HG02798 (cell line): Measurements from ENCODE around the gene PNPLA3.
"Not testable (repeated sequence)": the region's sequence is repeated elsewhere in the genome, so short reads cannot be mapped to it uniquely, and the experiment has no call there.

Source experiments
- ATAC-seq: cut with Tn5 transposase; IDR thresholded peaks from one replicate; pipeline ENCODE4 v1.9.1; 2021; ENCODE audit warnings: mild to moderate bottlenecking; ENCODE audit not compliant: unreplicated experiment, poor library complexity

PNPLA3 gene

DNA sequence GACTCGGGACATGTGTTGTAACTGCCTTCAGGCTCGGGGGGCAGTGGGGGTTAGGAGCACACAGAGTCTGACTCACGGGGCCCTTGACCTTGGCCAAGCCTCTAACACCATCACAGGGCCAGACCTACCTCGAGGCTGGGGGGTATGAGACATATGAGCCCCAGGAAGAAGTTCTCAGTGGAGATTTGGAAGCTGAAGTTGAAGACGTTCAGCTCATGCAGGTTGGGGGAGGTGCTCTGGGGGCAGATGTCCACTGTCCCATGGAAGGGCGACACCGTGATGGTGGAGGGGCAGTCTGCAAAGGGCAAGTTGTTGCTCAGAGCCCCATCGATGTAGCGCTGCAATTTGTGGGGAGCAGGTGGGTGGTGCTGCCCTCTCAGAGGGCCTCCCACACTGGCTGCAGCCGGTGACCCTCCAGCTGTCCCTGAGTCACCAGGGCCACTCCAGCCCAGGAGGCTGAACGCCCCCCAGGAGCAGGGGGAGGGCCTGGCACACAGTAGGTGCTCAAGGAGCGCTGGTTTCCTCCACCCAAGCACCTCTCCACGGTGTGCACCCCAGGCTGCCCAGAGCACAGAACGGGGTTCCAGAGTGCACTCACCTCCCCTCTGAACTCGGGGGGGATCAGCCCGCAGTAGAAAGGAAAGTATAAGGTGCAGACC lies 34.3 kb upstream of the PNPLA3 start:
- no peak for ATAC-seq

DNA sequence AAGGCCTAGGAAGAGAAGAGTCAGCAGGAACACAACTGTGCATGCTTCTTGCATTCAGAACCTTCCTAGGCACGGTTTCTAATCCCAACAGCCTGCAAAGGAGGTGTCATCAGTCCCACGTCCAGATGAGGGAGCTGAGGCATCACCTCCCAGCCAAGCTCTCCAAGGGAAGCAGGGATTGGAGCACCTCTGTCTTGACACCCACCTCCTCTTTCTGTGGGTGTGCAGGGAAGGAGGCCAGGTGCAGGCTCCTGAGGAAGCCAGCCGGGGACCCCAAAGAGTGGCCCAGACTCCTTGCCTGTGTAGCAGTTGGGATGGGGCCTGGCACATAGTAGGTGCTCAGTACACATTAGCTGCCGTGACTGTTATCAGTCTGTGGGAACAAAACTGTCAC lies 33.7 kb upstream of the PNPLA3 start:
- no peak for ATAC-seq

- no peak for ATAC-seq
Observed at GRCh38 chr22:43890901-43891331, 32.7 kb upstream of the PNPLA3 start.

- ATAC-seq = no peak
Observed at GRCh38 chr22:43891360-43892182, 32.0 kb upstream of the PNPLA3 start, which contains the start of gene PNPLA5. Gene PNPLA5, minus strand, starts transcription at chr22:43892013. Its CDS starts 133 bp downstream, at chr22:43891880.

DNA sequence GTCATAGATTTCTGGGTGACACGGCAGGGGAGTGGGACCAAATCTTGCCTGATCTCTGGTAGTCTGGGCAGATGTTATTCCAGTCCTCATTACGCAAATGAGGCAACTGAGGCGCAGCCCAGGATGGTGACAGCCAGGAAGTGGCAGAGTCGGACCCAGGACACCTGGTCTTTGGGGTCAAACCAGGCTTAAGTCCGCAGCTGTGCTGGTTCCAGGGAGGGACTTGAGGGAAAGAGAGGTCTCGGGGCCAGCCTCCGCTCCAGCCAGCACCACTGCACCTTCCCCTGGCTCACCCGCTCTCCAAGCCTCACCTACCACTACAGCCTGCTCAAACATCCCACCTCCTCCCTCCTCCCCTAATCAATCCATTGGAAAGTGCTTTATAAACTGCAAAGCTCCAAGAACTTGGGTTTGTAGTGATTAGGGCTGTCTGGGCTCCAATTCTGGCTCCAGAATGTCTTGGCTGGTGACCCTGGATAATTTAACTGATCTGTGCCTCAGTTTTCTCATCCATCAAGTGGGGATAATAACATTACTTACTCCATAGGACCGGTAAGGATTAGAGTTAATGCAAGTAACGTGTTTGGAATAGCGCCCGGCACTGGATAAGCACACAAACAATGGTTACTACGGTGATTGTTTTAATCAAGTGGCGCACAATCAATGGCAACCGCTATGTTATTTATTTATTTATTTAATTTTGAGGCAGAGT lies 31.3 kb upstream of the PNPLA3 start:
- no peak for ATAC-seq

- ATAC-seq = no peak
Observed at GRCh38 chr22:43893266-43893665, 30.3 kb upstream of the PNPLA3 start.

GRCh38 chr22:43894122-43894521 lies 29.5 kb upstream of the PNPLA3 start:
- no peak for ATAC-seq

DNA sequence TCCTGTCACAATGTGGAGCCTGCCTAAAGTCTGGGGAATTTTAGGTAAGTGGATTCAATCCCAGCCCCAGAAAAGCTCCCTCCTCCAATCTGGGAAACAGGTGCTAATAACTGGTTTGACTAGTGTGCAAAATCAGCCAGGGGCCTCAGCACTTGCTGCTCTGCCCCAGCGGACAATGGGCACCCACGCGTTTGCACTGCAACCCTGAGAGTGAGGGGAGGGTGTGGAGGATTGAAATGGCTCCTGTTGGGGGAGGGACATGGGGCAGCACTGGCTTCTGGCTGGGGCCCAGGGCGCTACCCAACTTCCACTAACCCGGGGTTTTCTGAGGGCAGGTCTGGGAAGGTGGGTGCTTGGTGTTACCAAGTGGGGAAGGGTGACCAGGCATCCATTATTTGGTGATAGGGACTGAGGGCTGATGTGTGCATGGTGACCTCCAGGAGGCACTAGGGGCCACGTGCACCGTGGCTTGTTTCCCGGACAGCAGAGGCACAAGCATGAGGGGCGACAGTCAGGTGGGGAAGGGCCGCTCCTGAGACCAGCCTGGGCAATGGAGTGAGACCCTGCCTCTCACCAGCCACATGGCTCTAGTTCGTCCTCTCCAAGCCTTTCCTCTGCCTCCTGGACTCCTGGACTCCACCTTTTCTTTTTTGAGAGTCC lies 27.5 kb upstream of the PNPLA3 start:
- no peak for ATAC-seq

DNA sequence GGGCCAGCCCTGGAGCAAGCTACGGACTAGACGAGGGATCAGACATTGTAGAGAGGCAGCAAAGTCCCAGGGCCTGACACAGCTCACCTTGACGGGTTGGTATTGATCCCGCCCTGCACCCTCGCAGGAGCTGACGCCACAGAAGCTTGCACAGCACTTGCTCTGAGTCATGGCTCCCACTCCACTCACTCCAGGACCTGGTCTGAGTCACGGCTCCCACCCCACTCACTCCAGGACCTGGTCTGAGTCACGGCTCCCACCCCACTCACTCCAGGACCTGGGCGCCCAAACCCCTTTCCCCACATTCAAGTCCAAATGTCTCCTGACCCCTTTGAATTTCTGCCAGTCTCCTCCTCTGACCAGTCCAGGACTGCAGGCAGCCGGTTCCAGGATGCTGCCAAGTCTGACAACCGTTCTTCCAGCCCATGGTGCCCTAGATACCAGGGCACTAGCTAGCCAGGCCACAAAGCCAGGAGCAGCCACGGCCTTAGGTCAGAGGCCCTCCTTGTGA lies 25.8 kb upstream of the PNPLA3 start:
- no peak for ATAC-seq

DNA sequence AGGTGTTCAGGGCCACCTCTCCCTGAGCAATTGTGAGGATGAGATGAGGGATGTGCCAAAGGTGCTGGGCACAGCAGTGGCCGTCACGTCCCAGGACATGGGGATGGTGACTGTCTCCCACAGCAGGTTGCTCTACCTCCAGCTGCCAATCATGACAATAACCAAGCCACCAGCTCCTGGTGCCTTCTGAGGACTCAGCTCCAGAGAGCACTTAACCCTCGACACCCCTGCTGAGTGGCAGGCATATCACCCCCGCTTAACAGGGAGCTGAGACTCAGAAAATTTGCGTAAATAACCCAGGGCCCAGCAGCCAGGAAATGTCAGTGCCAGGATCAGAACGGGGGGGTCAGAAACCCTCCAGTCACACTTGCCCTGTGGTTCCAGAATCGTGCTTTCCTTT lies 23.4 kb upstream of the PNPLA3 start:
- ATAC-seq = no peak

DNA sequence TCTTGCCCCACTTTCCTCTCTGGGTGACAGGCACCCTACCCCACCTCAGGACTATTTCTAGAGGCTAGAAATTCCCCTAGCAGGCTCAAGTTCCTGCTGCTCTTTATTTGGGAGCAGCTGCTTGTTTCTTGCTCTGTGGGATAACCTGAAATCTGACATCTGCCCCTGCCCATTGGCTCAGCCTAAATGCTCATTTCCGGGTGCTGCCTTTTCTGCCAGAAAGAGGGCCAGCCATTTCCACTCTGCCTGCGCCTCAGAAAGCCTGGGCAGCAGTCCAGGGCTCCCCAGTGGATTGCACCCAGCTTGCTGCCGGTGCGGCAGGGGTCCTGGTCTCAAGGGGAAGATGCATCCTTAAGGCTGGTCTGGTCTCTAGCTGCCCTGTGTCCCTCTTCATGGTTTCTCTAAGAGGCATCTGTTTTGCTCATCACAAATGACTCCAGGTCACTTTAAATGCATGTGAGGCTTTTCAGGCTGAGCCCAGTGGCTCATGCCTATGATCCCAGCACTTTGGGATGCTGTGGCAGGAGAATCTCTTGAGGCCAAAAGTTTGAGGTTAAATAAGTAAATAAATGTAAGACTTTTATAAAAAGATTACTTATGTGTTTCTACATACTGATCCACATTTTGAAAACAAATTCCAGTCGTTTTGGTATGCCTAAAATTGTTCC lies 21.5 kb upstream of the PNPLA3 start:
- ATAC-seq = no peak

- ATAC-seq = not testable (repeated sequence)
Observed at GRCh38 chr22:43903033-43903432, 20.6 kb upstream of the PNPLA3 start.

GRCh38 chr22:43904412-43904811 lies 19.2 kb upstream of the PNPLA3 start:
- not testable (repeated sequence) for ATAC-seq

DNA sequence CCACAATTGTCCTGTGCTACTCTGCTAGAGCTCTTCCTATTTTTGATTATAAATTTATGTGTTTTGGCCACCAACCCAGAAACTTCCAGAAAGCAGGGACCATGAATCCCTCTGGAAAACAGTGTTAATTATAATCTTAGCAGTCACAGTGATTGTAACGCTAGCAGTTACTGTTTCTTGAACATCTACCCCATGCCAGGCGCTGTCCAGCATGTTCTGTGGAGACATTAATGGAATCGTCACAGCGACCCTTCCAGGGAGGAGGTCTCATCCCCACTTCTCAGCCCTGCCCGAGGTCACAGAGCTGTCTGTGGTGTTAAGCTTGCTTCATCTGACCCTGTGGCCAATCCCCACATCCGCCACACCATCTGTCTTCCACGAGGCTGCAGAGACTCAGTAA lies 17.9 kb upstream of the PNPLA3 start:
- ATAC-seq = no peak

DNA sequence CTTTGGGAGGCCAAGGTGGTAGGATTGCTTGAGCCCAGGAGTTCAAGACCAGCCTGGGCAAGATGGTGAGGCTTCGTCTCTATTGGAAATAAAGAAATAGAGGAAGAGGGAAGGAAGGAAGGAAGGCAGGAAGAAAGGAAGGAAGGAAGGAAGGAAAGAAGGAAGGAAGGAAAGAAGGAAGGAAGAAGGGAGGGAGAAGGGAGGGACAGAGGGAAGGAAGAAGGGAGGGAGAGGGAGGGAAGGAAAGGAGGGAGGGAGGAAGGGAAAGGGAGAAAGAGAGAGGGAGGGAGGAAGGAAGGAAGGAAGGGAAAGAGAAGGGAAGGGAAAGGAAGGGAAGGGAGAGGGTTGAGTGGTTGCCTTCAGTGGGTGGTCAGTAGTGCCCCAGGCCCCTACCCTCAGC lies 13.9 kb upstream of the PNPLA3 start:
- no peak for ATAC-seq

DNA sequence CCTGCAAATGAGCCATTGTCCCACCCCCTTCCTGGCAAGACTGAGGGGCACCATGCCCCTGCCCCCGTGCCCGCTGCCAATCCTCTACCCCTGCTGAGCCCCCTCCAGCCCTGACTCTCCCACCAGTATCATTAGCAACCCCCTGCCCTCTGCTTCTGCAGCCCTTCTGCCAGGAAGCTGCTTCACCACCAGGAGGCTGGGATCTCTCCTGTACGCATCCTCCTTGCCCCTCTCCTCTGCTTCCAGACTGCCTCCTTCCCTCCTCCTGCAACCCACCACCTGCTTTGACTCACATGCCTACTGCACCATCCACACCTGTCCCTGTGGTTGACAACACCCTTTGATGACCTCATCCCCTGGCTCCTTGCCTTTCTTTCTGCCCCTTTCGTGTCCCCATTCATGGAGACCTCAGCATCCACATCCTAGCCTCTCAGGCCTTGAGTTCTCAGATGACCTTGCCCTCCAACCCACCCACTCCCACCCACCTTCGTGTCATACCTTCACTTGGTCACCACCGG lies 13.4 kb upstream of the PNPLA3 start:
- ATAC-seq = no peak

DNA sequence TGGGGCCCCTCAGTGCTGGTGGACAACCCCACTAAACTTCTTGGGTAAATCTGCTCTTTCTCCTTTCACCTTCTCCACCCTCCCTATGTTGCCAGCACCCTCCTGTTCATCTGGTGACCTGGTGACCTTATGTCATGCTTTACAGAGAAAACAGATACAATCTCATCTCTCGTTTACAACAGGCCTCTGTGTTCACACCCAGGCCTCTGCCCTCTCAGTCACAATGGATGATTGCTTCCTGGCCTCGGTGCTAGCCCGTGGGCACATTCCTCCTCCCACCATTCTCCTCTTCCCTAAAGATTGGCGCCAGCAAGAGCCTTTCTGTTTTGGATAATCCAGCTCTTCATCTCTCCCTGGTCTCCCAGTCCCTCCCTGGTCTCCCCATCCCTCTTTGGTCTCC lies 12.3 kb upstream of the PNPLA3 start:
- ATAC-seq = no peak

- no peak for ATAC-seq
Observed at GRCh38 chr22:43917521-43917920, 6.1 kb upstream of the PNPLA3 start.

GRCh38 chr22:43919106-43919973 lies 4.3 kb upstream of the PNPLA3 start:
- no peak for ATAC-seq
